Ishikawa (cell line): ENCODE measurements around the gene SOS1.

ENCODE experiments used
- CEBPB ChIP-seq: IDR thresholded peaks from 2 replicates; pipeline ENCODE4 v1.6.1; 2012
- EP300 ChIP-seq: IDR thresholded peaks from 2 replicates; pipeline ENCODE4 v1.6.1; 2012; ENCODE audit warnings: borderline replicate concordance
- FOXM1 ChIP-seq: IDR thresholded peaks from 2 replicates; pipeline ENCODE4 v1.6.1; 2012; ENCODE audit warnings: low read depth, borderline replicate concordance
- NFIC ChIP-seq: IDR thresholded peaks from 2 replicates; pipeline ENCODE4 v1.6.1; 2012
- RAD21 ChIP-seq: IDR thresholded peaks from 2 replicates; pipeline ENCODE4 v1.6.1; 2012; ENCODE audit warnings: low read depth
- TAF1 ChIP-seq: IDR thresholded peaks from 2 replicates; pipeline ENCODE4 v1.6.1; 2012; ENCODE audit warnings: low read depth, mild to moderate bottlenecking
- TCF12 ChIP-seq: IDR thresholded peaks from 2 replicates; pipeline ENCODE4 v1.6.1; 2012; ENCODE audit warnings: low read depth
- USF1 ChIP-seq: IDR thresholded peaks from 2 replicates; pipeline ENCODE4 v1.6.1; 2012
- YY1 ChIP-seq: IDR thresholded peaks from 2 replicates; pipeline ENCODE4 v1.6.1; 2012; ENCODE audit warnings: low read depth
- ZBTB7A ChIP-seq: IDR thresholded peaks from 2 replicates; pipeline ENCODE4 v1.6.1; 2012; ENCODE audit warnings: low read depth
- TF ChIP-seq, protein P1 (sequence below): IDR thresholded peaks from 2 replicates; pipeline ENCODE4 v1.6.1; 2012; ENCODE audit warnings: low read depth, mild to moderate bottlenecking

GRCh38 chr2:38960609-38961320 lies 160.1 kb downstream of the SOS1 start:
- TF ChIP-seq YY1 = no peak
- TF ChIP-seq, protein P1, sequence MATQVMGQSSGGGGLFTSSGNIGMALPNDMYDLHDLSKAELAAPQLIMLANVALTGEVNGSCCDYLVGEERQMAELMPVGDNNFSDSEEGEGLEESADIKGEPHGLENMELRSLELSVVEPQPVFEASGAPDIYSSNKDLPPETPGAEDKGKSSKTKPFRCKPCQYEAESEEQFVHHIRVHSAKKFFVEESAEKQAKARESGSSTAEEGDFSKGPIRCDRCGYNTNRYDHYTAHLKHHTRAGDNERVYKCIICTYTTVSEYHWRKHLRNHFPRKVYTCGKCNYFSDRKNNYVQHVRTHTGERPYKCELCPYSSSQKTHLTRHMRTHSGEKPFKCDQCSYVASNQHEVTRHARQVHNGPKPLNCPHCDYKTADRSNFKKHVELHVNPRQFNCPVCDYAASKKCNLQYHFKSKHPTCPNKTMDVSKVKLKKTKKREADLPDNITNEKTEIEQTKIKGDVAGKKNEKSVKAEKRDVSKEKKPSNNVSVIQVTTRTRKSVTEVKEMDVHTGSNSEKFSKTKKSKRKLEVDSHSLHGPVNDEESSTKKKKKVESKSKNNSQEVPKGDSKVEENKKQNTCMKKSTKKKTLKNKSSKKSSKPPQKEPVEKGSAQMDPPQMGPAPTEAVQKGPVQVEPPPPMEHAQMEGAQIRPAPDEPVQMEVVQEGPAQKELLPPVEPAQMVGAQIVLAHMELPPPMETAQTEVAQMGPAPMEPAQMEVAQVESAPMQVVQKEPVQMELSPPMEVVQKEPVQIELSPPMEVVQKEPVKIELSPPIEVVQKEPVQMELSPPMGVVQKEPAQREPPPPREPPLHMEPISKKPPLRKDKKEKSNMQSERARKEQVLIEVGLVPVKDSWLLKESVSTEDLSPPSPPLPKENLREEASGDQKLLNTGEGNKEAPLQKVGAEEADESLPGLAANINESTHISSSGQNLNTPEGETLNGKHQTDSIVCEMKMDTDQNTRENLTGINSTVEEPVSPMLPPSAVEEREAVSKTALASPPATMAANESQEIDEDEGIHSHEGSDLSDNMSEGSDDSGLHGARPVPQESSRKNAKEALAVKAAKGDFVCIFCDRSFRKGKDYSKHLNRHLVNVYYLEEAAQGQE = no peak
- TF ChIP-seq TCF12 = no peak
- TF ChIP-seq TAF1 = no peak
- TF ChIP-seq RAD21 = no peak
- TF ChIP-seq FOXM1 = no peak
- TF ChIP-seq EP300 = no peak
- no peak for TF ChIP-seq USF1
- no peak for TF ChIP-seq NFIC
- TF ChIP-seq CEBPB = no peak
- no peak for TF ChIP-seq ZBTB7A
